Fibroblast of skin of right biceps (primary cell): ENCODE data around the gene SMOC1.
"Not testable (repeated sequence)": the region's sequence is repeated elsewhere in the genome, so short reads cannot be mapped to it uniquely, and the experiment has no call there.

ENCODE experiments used
- DNase-seq: peaks from one replicate; pipeline ENCODE4 v3.0.0-alpha.2; 2013

Gene SMOC1

DNA sequence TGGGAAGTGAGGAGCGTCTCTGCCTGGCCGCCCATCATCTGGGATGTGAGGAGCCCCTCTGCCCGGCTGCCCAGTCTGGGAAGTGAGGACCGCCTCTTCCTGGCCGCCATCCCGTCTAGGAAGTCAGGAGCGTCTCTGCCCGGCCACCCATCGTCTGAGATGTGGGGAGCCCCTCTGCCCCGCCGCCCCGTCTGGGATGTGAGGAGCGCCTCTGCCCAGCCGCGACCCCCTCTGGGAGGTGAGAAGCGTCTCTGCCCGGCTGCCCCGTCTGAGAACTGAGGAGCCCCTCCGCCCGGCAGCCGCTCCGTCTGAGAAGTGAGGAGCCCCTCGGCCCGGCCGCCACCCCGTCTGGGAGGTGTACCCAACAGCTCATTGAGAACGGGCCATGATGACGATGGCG lies 23.8 kb downstream of the SMOC1 start:
- DNase-seq = not testable (repeated sequence)

DNA sequence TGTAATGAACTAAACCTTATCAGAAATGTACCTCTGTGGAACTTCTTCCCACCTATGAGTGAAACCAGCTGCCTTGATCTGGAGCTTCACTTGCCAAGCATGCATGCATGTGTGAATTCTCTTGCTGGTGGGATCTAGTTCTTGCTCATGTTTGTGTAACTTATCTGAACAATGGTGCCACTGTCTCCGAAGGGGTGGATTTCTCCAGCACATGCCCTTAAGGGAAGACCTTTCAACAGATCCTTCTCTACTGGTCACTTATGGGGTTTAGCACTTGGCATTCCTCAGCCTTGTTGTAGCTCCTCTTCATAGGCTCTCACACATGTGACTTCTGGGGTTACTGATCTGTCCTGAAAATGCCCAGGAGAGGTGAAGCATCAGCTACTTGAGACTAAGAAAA lies 25.0 kb downstream of the SMOC1 start:
- DNase-seq = no peak

DNA sequence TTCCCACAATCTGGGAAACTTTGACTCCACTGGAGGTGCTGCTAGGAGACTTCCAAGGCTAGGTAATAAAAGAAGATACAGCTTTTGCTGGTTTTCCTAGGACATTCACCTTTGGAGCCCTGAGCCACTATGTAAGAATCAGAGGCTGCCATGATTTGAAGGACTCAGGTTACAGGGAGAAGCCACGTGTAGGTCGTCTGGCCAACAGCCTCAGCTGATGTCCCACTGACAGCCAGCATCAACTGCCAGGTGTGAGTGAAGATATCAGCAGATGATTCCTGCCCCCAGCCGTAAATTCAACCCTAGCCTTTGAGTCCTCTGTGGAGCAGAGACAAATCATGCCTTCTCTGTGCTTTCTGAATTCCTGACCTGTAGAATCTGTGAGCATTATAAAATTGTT lies 27.0 kb downstream of the SMOC1 start:
- no peak for DNase-seq

DNA sequence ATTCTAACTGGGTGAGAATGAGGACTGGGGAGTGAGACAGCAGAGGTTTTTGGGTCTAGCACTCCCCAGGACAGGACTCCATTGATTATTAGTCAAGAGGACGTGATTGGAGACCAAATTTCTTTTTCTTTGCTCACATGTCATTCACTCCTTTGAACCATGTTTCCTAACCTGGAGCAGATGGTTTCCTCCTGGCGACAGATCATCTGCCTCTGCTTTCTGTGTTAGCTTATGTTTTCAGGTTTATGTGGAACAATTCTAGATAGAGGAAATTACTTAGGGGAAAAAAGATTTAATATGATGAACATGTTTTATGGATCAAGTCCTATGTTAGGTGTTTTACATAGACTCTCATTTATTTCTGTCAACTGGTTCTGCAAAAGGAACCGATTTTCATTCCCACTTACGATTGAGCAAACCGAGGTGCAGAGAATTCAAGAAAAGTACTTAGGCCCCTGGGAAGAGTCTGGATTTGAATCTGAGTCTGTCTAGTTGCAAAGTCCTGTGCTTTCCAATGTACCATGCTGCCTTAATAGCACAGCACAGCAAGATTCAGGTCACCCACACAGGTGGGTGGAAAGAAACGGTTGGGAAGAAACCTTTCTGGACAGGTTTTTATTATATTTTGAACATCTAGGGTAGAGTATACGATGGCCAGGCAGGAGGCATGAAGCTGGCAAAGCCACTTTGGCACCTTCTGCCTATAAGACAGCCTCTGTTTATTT lies 30.8 kb downstream of the SMOC1 start:
- no peak for DNase-seq

DNA sequence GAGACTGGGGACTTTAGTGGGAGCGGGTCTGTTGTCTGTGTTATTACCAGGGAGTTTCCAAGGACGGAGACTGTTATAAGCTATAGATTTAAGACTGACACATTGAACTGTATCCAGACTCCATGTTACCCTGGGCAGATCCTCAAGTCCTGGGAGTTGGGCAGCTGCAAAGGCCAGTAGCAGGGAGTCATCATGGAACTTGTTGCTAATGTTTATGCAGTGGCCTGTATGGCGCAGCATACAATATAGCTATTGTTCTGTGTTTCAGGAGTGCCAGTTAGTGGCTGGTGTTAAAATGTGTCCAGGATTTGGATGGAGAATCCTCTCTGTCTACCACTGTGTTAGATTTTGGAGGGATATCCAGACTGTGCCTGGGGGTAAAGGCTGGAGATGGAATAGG lies 31.7 kb downstream of the SMOC1 start:
- DNase-seq = no peak

DNA sequence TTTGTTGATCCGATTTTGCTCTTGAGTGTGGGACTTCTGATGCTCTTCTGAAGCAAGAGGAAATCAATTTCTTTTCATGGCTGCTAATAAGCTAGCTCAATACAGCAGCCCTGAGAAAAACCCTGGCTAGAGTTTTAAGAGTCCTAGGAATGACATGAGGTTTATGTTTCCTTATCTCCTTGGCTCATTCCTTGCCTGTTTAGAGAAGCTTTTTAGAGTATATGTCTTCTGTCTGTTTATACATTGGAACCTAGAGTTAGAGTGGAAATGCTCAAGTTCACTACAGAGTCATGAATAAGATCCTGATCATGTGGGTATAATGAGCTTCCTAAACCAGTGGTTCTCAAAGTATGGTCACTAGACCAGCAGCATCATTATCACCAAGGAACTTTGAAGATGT lies 34.5 kb downstream of the SMOC1 start:
- DNase-seq = no peak

DNA sequence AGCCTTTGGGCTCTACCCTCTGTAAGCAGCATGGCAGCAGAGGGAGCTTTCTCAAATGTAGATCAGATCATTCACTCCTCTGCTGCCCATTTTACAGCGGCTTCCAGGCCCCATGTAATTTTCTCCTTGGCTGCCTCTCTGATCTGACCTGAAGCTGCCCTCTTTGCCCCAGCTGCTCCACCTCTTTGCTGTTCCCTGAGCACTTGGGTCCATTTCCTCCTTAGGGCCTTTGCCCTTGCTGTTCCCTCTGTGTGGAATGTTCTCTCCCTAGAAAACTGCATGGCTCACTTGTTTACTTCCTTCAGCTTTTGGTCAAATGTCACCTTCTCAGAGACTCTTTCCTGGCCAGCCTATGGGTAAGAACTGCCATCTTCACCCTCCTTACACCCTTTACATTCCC lies 37.2 kb downstream of the SMOC1 start:
- no peak for DNase-seq

DNA sequence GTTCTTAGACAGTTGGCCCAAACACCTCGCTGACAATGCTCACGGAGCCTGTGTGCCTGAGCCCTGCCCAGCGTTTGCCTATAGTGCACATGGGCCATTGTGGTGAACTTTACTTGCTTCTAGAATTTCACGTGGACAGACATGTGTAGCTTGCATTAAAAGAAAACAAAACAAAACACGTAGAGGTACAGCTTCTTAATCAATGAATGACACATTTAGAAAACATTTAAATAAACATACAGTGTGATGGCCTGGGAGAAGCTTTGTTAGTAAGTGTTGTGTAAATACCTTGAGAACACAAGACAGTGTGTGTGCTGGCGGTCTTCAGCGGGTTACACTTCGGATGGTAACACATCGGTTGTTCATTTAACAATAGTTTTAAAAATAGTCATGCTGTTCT lies 38.1 kb downstream of the SMOC1 start:
- DNase-seq = no peak

DNA sequence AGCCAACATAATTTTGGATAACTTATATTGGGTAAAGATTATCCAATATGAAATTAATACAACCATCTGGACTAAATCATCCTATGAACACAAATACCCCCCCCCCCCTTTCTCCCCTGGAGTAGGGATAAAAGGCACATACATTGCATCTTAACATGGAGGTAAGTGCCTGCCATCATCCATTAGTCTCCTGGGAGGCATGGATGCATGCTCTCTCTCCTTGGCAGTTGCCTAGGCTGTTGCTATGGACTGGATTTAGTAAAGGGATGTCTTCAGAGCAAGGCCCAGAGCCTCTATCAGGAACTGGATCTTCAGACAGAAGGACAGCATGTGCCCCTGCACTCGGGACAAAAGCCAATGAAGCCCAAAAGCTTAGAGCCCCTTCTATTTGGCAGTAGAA lies 40.6 kb downstream of the SMOC1 start:
- no peak for DNase-seq

DNA sequence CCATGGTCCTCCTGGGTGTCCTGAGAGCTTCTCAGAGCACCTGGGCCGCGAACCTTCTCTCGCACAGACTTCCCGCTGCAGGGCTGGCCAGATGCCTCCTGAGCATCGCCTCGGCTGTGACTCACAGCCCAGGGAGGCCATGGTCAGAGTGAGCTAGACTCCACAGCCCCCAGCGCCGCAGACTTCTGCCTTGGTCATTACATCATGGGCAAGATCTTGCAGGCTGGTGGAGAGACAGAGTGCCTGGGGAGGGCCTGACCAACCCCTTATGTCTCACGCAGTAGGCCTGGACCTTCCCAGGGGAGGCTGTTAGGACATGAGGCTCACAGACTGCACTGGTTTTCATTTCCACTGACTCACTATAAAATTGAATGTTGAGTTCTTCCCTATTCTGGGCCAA lies 41.8 kb downstream of the SMOC1 start:
- peak; percentile 12 for DNase-seq

DNA sequence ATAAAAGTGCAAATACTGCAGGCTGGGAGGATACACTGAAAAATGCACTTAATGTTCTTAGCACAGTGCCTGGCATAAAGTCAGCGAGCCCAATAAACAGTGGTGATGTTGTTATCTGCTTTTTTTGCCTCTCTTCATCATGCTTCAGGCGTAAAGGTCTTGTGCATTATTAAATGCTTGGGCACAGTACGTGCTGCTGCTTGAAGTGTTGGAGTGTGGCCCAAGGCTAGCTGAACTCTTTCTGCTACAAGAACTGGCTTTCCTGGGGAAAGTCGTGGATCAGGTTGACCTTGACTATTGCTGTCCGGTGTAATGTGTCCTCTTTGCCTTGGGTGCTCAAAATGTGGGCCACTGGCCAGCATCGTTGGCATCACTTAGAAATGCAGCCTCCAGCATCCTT lies 43.0 kb downstream of the SMOC1 start:
- DNase-seq = no peak

DNA sequence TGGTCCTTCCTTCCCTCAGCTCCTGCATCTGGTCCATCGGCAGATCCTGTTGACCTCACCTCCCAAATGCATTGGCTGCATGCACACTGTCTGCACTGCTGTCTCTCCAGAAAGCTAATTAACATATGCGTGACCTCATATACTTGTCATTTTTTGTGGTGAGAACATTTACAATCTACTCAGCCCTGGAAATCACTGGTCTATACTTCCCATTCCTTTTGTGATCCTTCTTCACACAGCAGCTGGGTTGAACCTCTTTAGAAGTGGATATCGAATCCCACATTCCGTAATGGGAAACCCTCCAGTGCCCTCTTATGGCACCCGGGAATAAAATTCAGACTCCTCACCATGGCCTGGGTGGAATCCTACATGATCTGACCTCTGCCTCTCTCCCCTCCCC lies 45.0 kb downstream of the SMOC1 start:
- DNase-seq = no peak

DNA sequence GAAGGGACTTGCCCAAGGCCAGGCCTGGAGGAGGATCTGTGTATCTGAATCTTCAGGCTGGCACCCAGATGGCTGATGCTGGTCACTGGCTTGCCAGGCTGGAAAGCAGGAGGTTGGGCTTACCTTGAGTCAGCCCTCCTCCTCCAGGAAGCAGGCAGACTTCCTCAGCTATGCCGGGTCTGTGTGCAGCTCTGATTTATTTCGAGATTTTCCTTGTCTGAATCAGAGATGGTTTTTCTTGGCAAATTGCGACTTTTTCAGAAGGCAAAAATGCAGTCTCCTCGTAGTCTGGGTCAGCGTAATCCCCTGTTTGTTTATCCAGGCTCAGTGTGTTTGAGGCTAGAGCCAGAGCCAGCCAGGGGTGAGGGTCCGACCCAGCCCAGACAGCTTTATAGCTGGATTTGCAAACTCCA lies 48.9 kb downstream of the SMOC1 start:
- no peak for DNase-seq

DNA sequence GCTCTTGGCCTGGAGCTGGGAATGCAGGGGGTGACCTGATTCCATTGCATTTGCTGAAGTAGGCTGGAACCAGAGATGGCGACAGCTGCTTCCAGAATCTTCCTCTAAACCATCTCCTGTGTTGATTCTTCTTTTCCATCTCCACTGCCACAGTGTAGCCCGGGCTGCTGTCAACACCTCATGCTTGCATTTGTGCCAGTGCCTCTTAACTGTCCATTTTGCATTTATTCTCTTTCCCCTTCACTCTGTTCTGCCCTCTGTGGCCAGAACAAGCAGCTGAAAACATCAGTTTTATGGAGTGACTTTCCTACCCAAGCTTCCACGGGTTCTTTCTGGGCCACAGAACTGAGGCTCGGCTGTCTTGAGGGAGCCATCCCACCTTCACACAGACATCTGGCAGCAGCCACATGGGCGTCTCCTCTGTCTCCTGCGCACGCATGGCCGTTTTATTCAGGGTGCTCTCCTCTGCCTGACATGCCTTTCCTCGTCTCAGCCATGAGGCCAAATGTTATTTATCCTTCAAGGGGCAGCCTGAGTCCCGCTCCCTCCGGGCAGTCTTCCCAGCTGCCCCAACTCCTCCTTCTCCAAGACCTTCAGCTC lies 51.7 kb downstream of the SMOC1 start:
- DNase-seq = no peak

DNA sequence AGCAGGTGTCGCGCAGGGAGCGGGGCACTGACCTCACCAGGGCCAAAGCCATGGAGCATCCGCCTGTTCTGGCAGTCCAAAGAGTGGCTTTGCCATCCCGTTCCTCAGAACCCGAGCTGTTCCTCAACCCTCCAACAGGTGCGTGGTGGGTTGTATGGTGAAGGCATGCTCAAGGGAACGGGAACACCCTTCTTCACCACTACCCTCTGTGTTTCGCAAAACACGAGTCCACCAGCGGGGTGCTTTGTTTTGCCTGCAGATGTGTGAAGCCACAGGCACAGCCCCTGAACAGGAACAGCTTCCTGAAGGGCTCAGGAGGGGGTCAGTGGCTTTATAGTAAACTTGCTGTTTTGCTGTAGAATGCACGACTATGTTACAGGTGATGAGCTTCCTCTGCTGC lies 52.7 kb downstream of the SMOC1 start:
- DNase-seq = no peak

DNA sequence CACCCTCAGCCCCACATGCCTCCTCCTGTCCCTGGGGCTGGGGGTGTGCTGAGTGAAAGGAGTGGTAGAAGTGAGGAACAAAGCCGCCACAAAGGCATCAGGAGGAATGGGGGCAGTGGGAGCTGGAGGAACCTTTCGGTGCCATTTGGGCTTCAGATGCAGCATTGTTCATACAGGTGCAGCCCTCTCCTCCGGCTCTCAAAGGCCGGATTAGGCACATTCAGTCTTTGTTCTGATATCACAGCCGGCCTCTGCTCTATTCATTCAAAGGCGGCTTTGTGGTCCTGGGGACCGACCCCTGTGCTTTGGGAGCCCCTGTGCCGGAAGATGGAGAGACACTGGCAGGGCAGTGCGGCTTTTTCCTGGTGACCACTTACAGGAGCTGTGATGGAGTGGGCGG lies 53.2 kb downstream of the SMOC1 start:
- no peak for DNase-seq

DNA sequence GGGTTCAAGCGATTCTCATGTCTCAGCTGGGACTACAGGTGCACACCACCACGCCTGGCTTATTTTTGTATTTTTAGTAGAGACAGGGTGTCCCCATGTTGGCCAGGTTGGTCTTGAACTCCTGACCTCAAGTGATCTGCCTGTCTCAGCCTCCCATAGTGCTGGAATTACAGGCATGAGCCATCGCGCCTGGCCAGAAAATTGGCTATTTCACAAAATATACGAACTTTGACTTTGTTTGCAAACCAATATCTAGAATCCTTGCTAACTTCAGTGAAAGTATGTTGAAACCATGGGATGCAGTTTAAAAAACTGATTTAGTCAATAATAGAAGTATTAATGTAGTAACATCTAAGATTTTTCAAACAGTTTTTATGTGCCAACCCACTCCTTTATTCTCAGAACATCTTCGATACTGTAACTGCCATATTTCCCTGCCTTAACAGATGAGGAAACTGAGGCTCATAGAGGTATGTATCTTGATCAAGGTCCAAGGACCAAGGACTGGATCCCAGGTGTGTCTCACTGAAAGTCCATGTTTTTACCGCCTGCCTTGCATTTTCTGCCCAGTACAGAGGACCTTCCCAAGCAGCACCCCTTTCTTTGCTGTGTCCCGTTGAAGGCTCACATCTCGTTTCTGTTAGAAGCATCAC lies 54.5 kb downstream of the SMOC1 start:
- no peak for DNase-seq

DNA sequence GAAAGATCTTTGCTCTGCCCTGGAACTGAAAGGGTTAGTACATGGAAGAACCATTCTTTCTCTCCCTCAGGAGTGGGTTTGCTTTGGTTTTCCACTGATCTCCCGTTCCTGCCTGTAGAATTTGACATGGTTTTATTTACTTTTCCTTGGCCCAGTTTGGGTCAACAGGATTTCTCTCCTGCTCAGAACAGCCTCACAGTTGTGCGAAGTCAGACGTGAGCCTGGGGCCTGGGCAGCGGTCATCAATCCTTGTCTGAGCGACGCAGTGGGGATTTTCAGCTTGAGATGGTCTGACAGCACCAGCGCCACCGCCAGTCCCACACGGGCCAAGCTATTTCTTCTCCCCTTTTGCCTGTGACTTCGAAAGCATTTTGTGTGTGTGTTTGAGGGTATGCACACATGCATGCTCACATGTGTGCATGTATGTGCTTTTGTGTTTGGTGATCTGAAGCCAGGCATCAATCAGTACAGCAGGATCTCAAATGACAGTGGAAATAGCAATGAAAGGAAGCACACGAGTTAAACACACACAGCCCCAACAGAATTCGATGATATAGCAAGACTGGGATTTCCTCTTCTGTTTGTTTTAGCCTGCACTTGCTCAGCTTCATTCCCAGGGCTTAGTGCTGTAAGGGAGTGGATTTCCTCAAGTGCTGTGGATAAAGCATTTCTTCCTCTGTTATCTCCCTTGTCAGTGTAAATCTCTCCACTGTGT lies 58.3 kb downstream of the SMOC1 start:
- no peak for DNase-seq

DNA sequence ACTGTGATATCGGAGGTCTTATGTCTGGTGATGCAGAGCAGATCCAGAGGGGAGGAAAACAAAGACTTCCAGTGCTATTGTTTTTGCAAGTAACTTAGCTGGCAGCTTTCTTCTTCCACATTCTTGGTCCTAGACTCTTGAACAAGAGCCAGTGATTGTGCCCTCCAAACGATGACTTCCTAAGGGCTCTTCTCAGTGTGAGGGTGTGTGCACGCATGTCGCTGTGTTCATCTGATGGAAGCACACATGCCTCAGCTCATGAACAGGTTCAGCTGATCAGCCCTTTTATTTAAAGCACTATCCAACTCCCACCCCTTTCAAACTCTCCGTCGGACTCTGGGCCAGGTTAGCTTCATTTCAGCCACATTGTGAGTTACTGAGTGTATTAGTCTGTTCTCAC lies 59.5 kb downstream of the SMOC1 start:
- DNase-seq = no peak

DNA sequence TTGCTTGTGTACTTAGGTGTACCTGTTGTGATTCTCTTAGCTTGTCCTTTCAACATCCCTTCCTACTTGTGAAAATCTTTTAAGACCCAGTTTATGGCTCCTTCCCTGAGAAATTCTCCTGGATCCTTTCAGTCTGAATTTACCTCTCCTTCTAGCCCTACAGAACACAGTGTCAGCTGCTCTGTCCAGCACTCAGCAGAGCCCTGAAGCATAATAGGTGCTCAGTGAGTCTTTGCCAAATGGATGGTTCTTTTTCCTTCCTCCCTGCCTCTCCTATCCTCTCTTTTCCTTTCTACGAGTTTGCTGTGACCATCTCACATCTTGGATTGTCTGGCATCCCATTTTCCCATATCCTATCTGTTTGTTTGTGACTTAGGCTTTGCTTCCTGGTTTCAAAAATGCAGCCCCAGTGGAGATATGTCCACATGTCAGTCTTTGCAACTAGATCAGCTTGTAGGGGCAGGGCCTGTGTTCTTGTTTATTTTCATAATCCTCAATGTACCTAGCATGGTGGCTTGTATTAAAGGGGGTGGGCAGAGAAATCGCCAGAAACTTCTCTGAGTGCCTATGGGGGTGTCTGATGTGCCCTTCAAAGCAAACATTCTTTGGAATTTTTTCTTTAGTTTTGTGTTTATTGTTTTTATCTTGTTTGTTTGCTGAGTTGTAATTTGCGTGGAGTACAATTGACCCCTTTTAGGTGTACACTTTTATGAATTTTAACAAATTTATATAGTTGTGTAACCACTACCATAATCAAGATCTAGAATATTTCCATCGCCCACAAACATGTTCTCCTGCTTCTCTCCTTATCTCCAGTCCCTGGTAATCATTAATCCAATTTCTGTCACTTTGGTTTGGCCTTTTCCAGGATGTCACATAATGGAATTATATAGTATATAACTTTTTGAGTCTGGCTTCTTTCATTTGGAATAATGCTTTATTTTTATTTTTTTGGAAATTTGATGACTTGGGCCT lies 62.8 kb downstream of the SMOC1 start:
- no peak for DNase-seq

DNA sequence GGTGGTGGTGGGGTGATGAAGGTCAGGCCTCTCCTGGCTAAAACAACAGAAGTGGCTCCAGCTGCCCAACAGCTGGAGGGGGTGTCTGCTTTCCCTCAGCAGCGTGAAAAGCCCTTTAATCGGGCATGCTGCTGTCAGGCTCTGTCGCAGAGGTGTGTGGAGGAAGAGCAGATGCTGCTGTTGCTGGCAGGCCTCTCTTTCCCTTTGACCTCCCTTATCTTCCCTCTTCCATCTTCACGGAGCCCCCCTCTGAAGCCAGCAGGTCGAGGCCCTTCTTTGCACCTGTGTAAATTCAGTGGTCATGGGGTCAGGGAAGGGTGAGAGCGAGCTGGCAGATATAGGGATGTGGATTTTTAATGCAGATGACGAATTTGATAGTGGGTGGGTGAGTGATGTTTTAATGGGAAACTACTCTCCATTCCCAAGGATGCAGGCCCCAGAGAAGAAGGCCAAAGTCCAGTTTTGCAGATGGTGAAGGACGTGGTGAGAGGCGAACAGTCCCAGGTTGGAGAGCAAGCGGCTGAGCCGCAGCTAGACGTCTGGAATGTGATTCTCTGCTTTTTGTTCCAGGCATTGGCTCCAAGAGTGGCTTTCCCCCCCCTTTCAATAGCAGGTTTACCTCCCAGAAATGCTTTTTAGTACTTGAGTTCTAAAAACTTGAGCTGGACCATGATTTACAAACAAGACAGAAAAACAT lies 64.0 kb downstream of the SMOC1 start:
- no peak for DNase-seq

DNA sequence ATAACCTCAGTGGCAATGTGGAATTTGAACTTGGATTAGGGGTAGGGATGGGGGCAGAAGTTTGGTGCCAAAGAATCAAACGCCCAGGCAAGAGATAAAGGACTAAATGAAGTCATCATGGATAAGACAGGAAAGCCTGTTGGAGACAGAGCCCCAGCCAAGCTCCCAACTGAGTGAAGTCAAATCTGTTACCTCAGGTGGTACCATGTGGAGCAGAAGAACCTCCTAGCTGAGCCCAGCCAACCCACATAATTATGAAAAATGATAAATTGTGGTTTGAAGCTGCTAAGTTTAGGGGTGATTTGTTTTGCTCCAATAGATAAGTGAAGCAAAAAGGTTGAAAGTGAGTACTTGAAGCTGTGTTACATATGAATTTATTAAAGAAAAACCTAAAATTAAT lies 66.1 kb downstream of the SMOC1 start:
- no peak for DNase-seq
